LNCAP (cell line): ENCODE results near the gene NAT14.

Experiments
- CTCF ChIP-seq: fragments of 450-650 bp; IDR thresholded peaks from 2 replicates; pipeline ENCODE4 v1.5.1; 2017; ENCODE audit warnings: mild to moderate bottlenecking

NAT14 gene

GRCh38 chr19:55489711-55490477, 4.9 kb downstream of the NAT14 start:
- no peak for TF ChIP-seq CTCF

- no peak for TF ChIP-seq CTCF
These were observed 5.8 kb downstream of the NAT14 start for GRCh38 chr19:55490478-55491432.

GRCh38 chr19:55491546-55492360, 6.8 kb downstream of the NAT14 start:
- no peak for TF ChIP-seq CTCF

- TF ChIP-seq CTCF = no peak
These were observed 7.5 kb downstream of the NAT14 start for GRCh38 chr19:55492362-55492944.

GRCh38 chr19:55493052-55493644, 8.2 kb downstream of the NAT14 start:
- TF ChIP-seq CTCF = no peak

- no peak for TF ChIP-seq CTCF
These were observed 8.7 kb downstream of the NAT14 start for GRCh38 chr19:55493645-55494171.
